Caki2 (cell line): ENCODE data around the gene PRPS2. TPM values are rescaled to one million over a fixed set of nuclear protein-coding genes. Genes with fewer than 3 reads are reported as not detected.
A peak's percentile ranks its signal among the peaks of the same experiment; 100 is the strongest.

ENCODE experiments used
- DNase-seq: peaks from one replicate; pipeline ENCODE4 v3.0.0-alpha.2; 2015; ENCODE audit warnings: low read depth
- in situ Hi-C: cut with HindIII; loops from 2 replicates; pipeline ENCODE4 v1.10.0; 2016; ENCODE audit warnings: low sequenced_read_pairs, low pct_unique_long_range_greater_than_20kb, mixed read lengths
- total RNA-seq: library from RNA; depleted of rRNA; stranded (reverse); fragments of >200 nt; shearing (Covaris generic); gene quantifications from 2 replicates; pipeline ENCODE4 v1.2.3, GENCODE V29; 2014; ENCODE audit warnings: low replicate concordance

Gene PRPS2
- total RNA-seq, 1 experiment from 2014 or later, result 47.3 TPM

- in situ Hi-C loops, result no loop called here
- DNase-seq, result no peak
Measured at GRCh38 chrX:12804655-12805054, 13.4 kb downstream of the PRPS2 start.

GRCh38 chrX:12805333-12805732, 14.1 kb downstream of the PRPS2 start:
- in situ Hi-C loops, result no loop called here
- DNase-seq, result no peak

- in situ Hi-C loops, result no loop called here
- no peak for DNase-seq
Measured at GRCh38 chrX:12811658-12812057, 20.4 kb downstream of the PRPS2 start.

- DNase-seq, result peak; percentile 23
- in situ Hi-C loops, result no loop called here
Measured at GRCh38 chrX:12814420-12814819, 23.2 kb downstream of the PRPS2 start.

- no peak for DNase-seq
- in situ Hi-C loops, result no loop called here
Measured at GRCh38 chrX:12817528-12817927, 26.3 kb downstream of the PRPS2 start.

GRCh38 chrX:12819222-12819621, 28.0 kb downstream of the PRPS2 start:
- in situ Hi-C loops, result no loop called here
- DNase-seq, result no peak

GRCh38 chrX:12820737-12821136, 29.5 kb downstream of the PRPS2 start:
- in situ Hi-C loops, result no loop called here
- DNase-seq, result no peak

- DNase-seq, result no peak
- in situ Hi-C loops, result no loop called here
Measured at GRCh38 chrX:12824944-12825343, 33.7 kb downstream of the PRPS2 start.

GRCh38 chrX:12825801-12826200, 34.6 kb downstream of the PRPS2 start:
- peak; percentile 85 for DNase-seq
- in situ Hi-C loops, result no loop called here

GRCh38 chrX:12843061-12843667, 52.0 kb downstream of the PRPS2 start:
- in situ Hi-C loops, result no loop called here
- DNase-seq, result no peak

- no peak for DNase-seq
- in situ Hi-C loops, result no loop called here
Measured at GRCh38 chrX:12843668-12844279, 52.6 kb downstream of the PRPS2 start.

GRCh38 chrX:12844319-12844718, 53.1 kb downstream of the PRPS2 start:
- DNase-seq, result no peak
- in situ Hi-C loops, result no loop called here

GRCh38 chrX:12865359-12865758, 74.1 kb downstream of the PRPS2 start:
- in situ Hi-C loops, result no loop called here
- no peak for DNase-seq

- in situ Hi-C loops, result no loop called here
- no peak for DNase-seq
Measured at GRCh38 chrX:12866451-12867377, 75.5 kb downstream of the PRPS2 start, which contains the start of gene TLR7. TLR7 (plus strand) TSS chrX:12867072; CDS start chrX:12867579, 507 bp downstream.

- in situ Hi-C loops, result no loop called here
- DNase-seq, result no peak
Measured at GRCh38 chrX:12867685-12868084, 76.5 kb downstream of the PRPS2 start.

GRCh38 chrX:12868747-12869146, 77.5 kb downstream of the PRPS2 start:
- in situ Hi-C loops, result no loop called here
- no peak for DNase-seq

GRCh38 chrX:12871257-12871656, 80.0 kb downstream of the PRPS2 start:
- in situ Hi-C loops, result no loop called here
- no peak for DNase-seq

- in situ Hi-C loops, result no loop called here
- DNase-seq, result no peak
Measured at GRCh38 chrX:12872741-12873140, 81.5 kb downstream of the PRPS2 start.
